Neuronal stem cell (in vitro differentiated cells): ENCODE measurements around the gene RASA3.
"Not testable (repeated sequence)": the region's sequence is repeated elsewhere in the genome, so short reads cannot be mapped to it uniquely, and the experiment has no call there.

Experiments
- DNase-seq: peaks from one replicate; pipeline ENCODE4 v3.0.0-alpha.2; 2013; ENCODE audit warnings: low spot score
- H2AFZ ChIP-seq: one replicate; pipeline ENCODE4 v1.6.1; 2013; ENCODE audit warnings: mild to moderate bottlenecking, low read length, inconsistent platforms
- H2AK5ac ChIP-seq: 2 replicates; pipeline ENCODE4 v1.6.1; 2013; ENCODE audit warnings: low read depth, mild to moderate bottlenecking, inconsistent platforms, low read length, moderate library complexity, mixed read lengths
- H2BK120ac ChIP-seq: 2 replicates; pipeline ENCODE4 v1.6.1; 2013; ENCODE audit warnings: low read depth, mild to moderate bottlenecking, inconsistent platforms, low read length, moderate library complexity, mixed read lengths
- H2BK12ac ChIP-seq: one replicate; pipeline ENCODE4 v1.6.1; 2013; ENCODE audit warnings: low read length, inconsistent platforms
- H2BK15ac ChIP-seq: 2 replicates; pipeline ENCODE4 v1.6.1; 2013; ENCODE audit warnings: mild to moderate bottlenecking, low read length, inconsistent platforms, mixed read lengths
- H2BK5ac ChIP-seq: one replicate; pipeline ENCODE4 v1.6.1; 2013; ENCODE audit warnings: inconsistent platforms, mild to moderate bottlenecking, low read length, moderate library complexity
- H3K14ac ChIP-seq: one replicate; pipeline ENCODE4 v1.6.1; 2013; ENCODE audit warnings: low read length, inconsistent platforms
- H3K18ac ChIP-seq: 2 replicates; pipeline ENCODE4 v1.6.1; 2013; ENCODE audit warnings: low read length, inconsistent platforms
- H3K23ac ChIP-seq: 2 replicates; pipeline ENCODE4 v1.6.1; 2013; ENCODE audit warnings: low read depth, mild to moderate bottlenecking, mixed read lengths, low read length, inconsistent platforms; ENCODE audit not compliant: poor library complexity
- H3K27ac ChIP-seq: replicated peaks from 3 replicates; pipeline ENCODE4 v1.5.1; 2013; ENCODE audit warnings: low read length, inconsistent platforms
- H3K27me3 ChIP-seq, 3 experiments: 2 replicates each; pipeline ENCODE4 v1.6.1; 2013; ENCODE audit warnings: low read length in 3 of 3, mild to moderate bottlenecking in 2 of 3, inconsistent platforms in 1 of 3, low read depth in 1 of 3, mixed read lengths in 1 of 3, moderate library complexity in 1 of 3; ENCODE audit not compliant: control insufficient read depth in 3 of 3, insufficient read depth in 3 of 3
- H3K36me3 ChIP-seq, 2 donors: replicated peaks in 1 of 2; 2 replicates each; pipeline ENCODE4 v1.6.1; 2013; ENCODE audit warnings: low read length in 2 of 2; ENCODE audit not compliant: control insufficient read depth in 2 of 2, insufficient read depth in 2 of 2
- H3K4ac ChIP-seq: 2 replicates; pipeline ENCODE4 v1.6.1; 2013; ENCODE audit warnings: inconsistent platforms, mild to moderate bottlenecking, low read length, moderate library complexity
- H3K4me1 ChIP-seq, 2 donors: 1 replicate in 1 of 2; 2 replicates in 1 of 2; pipeline ENCODE4 v1.6.1; 2013; ENCODE audit warnings: low read length in 2 of 2, low read depth in 1 of 2; ENCODE audit not compliant: control insufficient read depth in 2 of 2, insufficient read depth in 1 of 2
- H3K4me2 ChIP-seq: one replicate; pipeline ENCODE4 v1.6.1; 2013; ENCODE audit warnings: mild to moderate bottlenecking, low read length, inconsistent platforms; ENCODE audit not compliant: insufficient read depth, poor library complexity, severe bottlenecking
- H3K4me3 ChIP-seq, 2 donors: 2 replicates each; pipeline ENCODE4 v1.5.1; 2013; ENCODE audit warnings: low read length in 2 of 2, mild to moderate bottlenecking in 2 of 2, inconsistent platforms in 1 of 2, moderate library complexity in 1 of 2
- H3K79me1 ChIP-seq: one replicate; pipeline ENCODE4 v1.6.1; 2013; ENCODE audit warnings: low read depth, mild to moderate bottlenecking, inconsistent platforms, low read length, moderate library complexity
- H3K9ac ChIP-seq: one replicate; pipeline ENCODE4 v1.6.1; 2013; ENCODE audit warnings: mild to moderate bottlenecking, low read depth, low read length, inconsistent platforms; ENCODE audit not compliant: poor library complexity
- H3K9me3 ChIP-seq, 2 donors: replicated peaks in 1 of 2; 2 replicates each; pipeline versions ENCODE3 to v1.6.1; 2013; ENCODE audit warnings: low read length in 2 of 2, mild to moderate bottlenecking in 2 of 2, inconsistent platforms in 1 of 2, low read depth in 1 of 2, mixed read lengths in 1 of 2, moderate library complexity in 1 of 2; ENCODE audit not compliant: control insufficient read depth in 2 of 2, insufficient read depth in 1 of 2
- H4K8ac ChIP-seq: one replicate; pipeline ENCODE4 v1.6.1; 2013; ENCODE audit warnings: low read depth, mild to moderate bottlenecking, inconsistent platforms, low read length, moderate library complexity
- H4K91ac ChIP-seq: one replicate; pipeline ENCODE4 v1.6.1; 2013; ENCODE audit warnings: low read length, low read depth, mild to moderate bottlenecking, inconsistent platforms; ENCODE audit not compliant: poor library complexity
- WGBS, 2 donors: extraction: QIAGEN DNeasy Blood & Tissue Kit; methylation state at CpG; one replicate each; pipeline ENCODE4 v1.1.7; 2013; ENCODE audit warnings: missing lambda C conversion rate in 2 of 2, mixed read lengths in 1 of 2; ENCODE audit not compliant: insufficient read length in 2 of 2, insufficient replicate concordance in 1 of 2; ENCODE audit errors: extremely low coverage in 2 of 2; 5-methylcytosine and 5-hydroxymethylcytosine counted together

RASA3 gene

GRCh38 chr13:114112231-114112825 is 20.1 kb downstream of the RASA3 start:
- peak overlapping the region; percentile 56 for H2BK5ac ChIP-seq
- no peak overlapping the region for H2BK12ac ChIP-seq
- no CpG with 5 or more reads among the region's 25 CpGs for WGBS, 2 donors
- peak overlapping the region; percentile 89 for H2BK120ac ChIP-seq
- no peak for DNase-seq
- H3K36me3 ChIP-seq = peaks cover 0 to 30% of the 10 kb centered on the region in 2 donors
- peak overlapping the region; percentile 72 for H3K27ac ChIP-seq
- H3K79me1 ChIP-seq = peaks cover 13% of the 10 kb centered on the region
- H3K14ac ChIP-seq = no peak overlapping the region
- peak overlapping the region; percentile 58 for H2AFZ ChIP-seq
- H3K27me3 ChIP-seq = no peaks in the 10 kb centered on the region
- H3K4me3 ChIP-seq = no peak overlapping the region
- peak overlapping the region; percentile 22 for H4K91ac ChIP-seq
- H3K9me3 ChIP-seq = no peaks in the 10 kb centered on the region
- H3K18ac ChIP-seq = peak overlapping the region; percentile 97
- peak overlapping the region; percentile 100 for H2BK15ac ChIP-seq
- H3K4me2 ChIP-seq = peak overlapping the region; percentile 43
- H3K4me1 ChIP-seq = peaks cover 27 to 32% of the 10 kb centered on the region in 2 donors
- no peak overlapping the region for H3K9ac ChIP-seq
- no peak overlapping the region for H4K8ac ChIP-seq
- peak overlapping the region; percentile 99 for H2AK5ac ChIP-seq
- H3K4ac ChIP-seq = peak overlapping the region; percentile 86
- no peak overlapping the region for H3K23ac ChIP-seq

GRCh38 chr13:114111577-114111976 is 20.8 kb downstream of the RASA3 start:
- Histone ChIP-seq H3K36me3 (peaks cover 2 to 35% of the 10 kb centered on the region in 2 donors), H2AFZ (peak overlapping the region; percentile 58), H3K27me3 (no peaks in the 10 kb centered on the region), H2AK5ac (no peak overlapping the region), H2BK15ac (no peak overlapping the region), H3K18ac (no peak overlapping the region), H4K91ac (no peak overlapping the region), H3K27ac (peak overlapping the region; percentile 72), H3K9me3 (no peaks in the 10 kb centered on the region), H2BK5ac (peak overlapping the region; percentile 56), H2BK12ac (no peak overlapping the region), H3K9ac (no peak overlapping the region), H3K79me1 (peaks cover 13% of the 10 kb centered on the region), H3K23ac (no peak overlapping the region), H2BK120ac (no peak overlapping the region), H3K4ac (no peak overlapping the region), H3K4me2 (no peak overlapping the region), H3K4me1 (peaks cover 28 to 32% of the 10 kb centered on the region in 2 donors), H3K14ac (no peak overlapping the region), H4K8ac (no peak overlapping the region), H3K4me3 (no peak overlapping the region)
- DNase-seq = no peak
- no CpG with 5 or more reads among the region's 11 CpGs for whole genome bisulfite sequencing, 2 donors

DNA sequence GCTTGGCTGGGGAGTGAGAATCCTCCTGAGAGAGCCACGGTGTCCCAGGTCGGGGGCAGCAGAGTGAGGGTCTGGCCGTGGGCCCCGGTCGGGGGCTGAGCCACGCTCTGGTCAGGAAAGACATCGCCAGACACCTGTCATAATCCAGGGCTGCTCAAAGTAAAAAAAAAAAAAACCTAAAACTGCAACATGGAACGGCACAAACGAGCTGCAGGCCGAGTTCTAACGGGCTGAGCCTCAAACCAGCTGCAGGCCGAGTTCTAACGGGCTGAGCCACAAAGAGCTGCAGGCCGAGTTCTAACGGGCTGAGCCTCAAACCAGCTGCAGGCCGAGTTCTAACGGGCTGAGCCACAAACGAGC is 21.6 kb downstream of the RASA3 start:
- H3K27ac ChIP-seq = peak overlapping the region; percentile 71
- H4K91ac ChIP-seq = peak overlapping the region; percentile 81
- peak overlapping the region; percentile 88 for H2AK5ac ChIP-seq
- not testable (repeated sequence) for H3K4me2 ChIP-seq, H2AFZ ChIP-seq, DNase-seq, H2BK120ac ChIP-seq, H3K27me3 ChIP-seq, H3K9me3 ChIP-seq, H3K4ac ChIP-seq, H3K4me3 ChIP-seq, H4K8ac ChIP-seq, H3K9ac ChIP-seq
- peak overlapping the region; percentile 59 for H3K23ac ChIP-seq
- peaks cover 13% of the 10 kb centered on the region for H3K79me1 ChIP-seq
- peaks cover 2 to 35% of the 10 kb centered on the region in 2 donors for H3K36me3 ChIP-seq
- no CpG with 5 or more reads among the region's 18 CpGs for WGBS, 2 donors
- peak overlapping the region; percentile 93 for H2BK15ac ChIP-seq
- peak overlapping the region; percentile 78 for H2BK5ac ChIP-seq
- H3K14ac ChIP-seq = peak overlapping the region; percentile 59
- H2BK12ac ChIP-seq = peak overlapping the region; percentile 14
- H3K4me1 ChIP-seq = peaks cover 28 to 31% of the 10 kb centered on the region in 2 donors
- H3K18ac ChIP-seq = peak overlapping the region; percentile 93

DNA sequence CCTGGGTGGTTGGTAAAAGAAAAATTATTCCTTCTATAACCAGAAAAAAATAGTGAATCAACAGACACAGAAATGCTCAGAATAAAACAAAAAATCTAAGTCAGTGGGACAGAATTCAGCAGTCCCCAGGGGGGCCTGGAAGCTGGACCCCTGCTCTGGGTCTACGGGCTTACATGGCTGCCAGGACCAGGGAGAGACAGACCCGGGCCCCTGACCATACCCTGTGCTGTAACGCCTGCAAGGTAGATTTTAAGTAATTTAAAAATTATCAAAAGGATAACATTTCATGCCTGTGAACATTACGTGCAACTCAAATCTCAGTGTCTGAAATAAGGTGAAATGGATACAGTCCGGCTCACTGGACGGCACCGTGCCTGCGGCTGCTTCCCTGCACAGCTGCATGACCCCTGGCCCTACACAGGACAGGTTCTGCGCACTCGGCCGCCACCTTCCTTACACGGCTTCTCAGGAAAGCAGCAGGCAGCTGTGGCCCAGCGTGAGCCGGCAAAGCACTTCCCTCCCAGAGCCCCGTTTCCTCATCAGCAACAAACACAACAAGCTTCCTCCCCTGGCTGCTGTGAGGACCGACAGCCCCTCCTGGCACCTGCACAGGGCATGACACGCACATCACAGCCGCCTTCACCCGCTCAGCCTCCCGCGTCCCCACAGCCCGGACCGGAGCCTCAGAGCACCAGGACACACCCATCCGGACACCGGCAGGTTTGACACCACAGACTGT is 22.2 kb downstream of the RASA3 start:
- peaks cover 2 to 29% of the 10 kb centered on the region in 2 donors for H3K36me3 ChIP-seq
- H2AK5ac ChIP-seq = peak overlapping the region; percentile 88
- no peak for DNase-seq
- H2BK5ac ChIP-seq = peak overlapping the region; percentile 78
- H3K4me3 ChIP-seq = no peak overlapping the region
- WGBS, 2 donors = no CpG with 5 or more reads among the region's 25 CpGs
- H3K23ac ChIP-seq = peak overlapping the region; percentile 59
- no peaks in the 10 kb centered on the region for H3K27me3 ChIP-seq
- H3K18ac ChIP-seq = peak overlapping the region; percentile 93
- H3K4me1 ChIP-seq = peaks cover 30 to 31% of the 10 kb centered on the region in 2 donors
- H4K91ac ChIP-seq = peak overlapping the region; percentile 81
- H3K27ac ChIP-seq = peak overlapping the region; percentile 71
- H3K79me1 ChIP-seq = peaks cover 13% of the 10 kb centered on the region
- no peak overlapping the region for H2BK120ac ChIP-seq
- H2BK15ac ChIP-seq = peak overlapping the region; percentile 93
- H2AFZ ChIP-seq = no peak overlapping the region
- H3K9ac ChIP-seq = peak overlapping the region; percentile 80
- H3K4me2 ChIP-seq = no peak overlapping the region
- no peak overlapping the region for H3K4ac ChIP-seq
- no peaks in the 10 kb centered on the region for H3K9me3 ChIP-seq
- H4K8ac ChIP-seq = no peak overlapping the region
- H3K14ac ChIP-seq = peak overlapping the region; percentile 59
- H2BK12ac ChIP-seq = peak overlapping the region; percentile 14
